ENCODE measurements around the gene SH3D19. TPM values are rescaled to one million over a fixed set of nuclear protein-coding genes. Genes with fewer than 3 reads are reported as not detected.

Gene SH3D19
- total and polyA plus RNA-seq, 8 donors = 52.9 to 114 (median 59.2) TPM

GRCh38 chr4:151361126-151361525 lies 35.7 kb upstream of the SH3D19 start:
- H3K9me3 ChIP-seq = no peaks in the 10 kb centered on the region
- TF ChIP-seq, protein P1, sequence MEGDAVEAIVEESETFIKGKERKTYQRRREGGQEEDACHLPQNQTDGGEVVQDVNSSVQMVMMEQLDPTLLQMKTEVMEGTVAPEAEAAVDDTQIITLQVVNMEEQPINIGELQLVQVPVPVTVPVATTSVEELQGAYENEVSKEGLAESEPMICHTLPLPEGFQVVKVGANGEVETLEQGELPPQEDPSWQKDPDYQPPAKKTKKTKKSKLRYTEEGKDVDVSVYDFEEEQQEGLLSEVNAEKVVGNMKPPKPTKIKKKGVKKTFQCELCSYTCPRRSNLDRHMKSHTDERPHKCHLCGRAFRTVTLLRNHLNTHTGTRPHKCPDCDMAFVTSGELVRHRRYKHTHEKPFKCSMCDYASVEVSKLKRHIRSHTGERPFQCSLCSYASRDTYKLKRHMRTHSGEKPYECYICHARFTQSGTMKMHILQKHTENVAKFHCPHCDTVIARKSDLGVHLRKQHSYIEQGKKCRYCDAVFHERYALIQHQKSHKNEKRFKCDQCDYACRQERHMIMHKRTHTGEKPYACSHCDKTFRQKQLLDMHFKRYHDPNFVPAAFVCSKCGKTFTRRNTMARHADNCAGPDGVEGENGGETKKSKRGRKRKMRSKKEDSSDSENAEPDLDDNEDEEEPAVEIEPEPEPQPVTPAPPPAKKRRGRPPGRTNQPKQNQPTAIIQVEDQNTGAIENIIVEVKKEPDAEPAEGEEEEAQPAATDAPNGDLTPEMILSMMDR (IDR thresholded peaks at IDR 0.05) = no peak
- intact Hi-C loops (cut with DNase I) = no loop called here
- H3K4me3 ChIP-seq = no peak overlapping the region
- no peak overlapping the region for H3K27ac ChIP-seq
- no peak for ATAC-seq
- H3K4me1 ChIP-seq = peaks cover 0 to 3% of the 10 kb centered on the region in 2 donors
- no peaks in the 10 kb centered on the region for H3K36me3 ChIP-seq
- DNase-seq = no peak
- no peaks in the 10 kb centered on the region for H3K27me3 ChIP-seq

GRCh38 chr4:151359576-151359975 lies 34.2 kb upstream of the SH3D19 start:
- no peak overlapping the region for H3K27ac ChIP-seq
- ATAC-seq (no peak), DNase-seq (no peak)
- TF ChIP-seq, protein P1 (IDR thresholded peaks at IDR 0.05) = no peak
- no peaks in the 10 kb centered on the region for H3K9me3 ChIP-seq
- intact Hi-C loops (cut with DNase I) = loop anchor here in 1 of 2 donors (10.0 kb wide), 2 partner anchors 85 to 235 kb away; partner anchors contain the start of gene PRSS48
- H3K4me3 ChIP-seq = no peak overlapping the region
- peaks cover 0 to 3% of the 10 kb centered on the region in 2 donors for H3K4me1 ChIP-seq
- no peaks in the 10 kb centered on the region for H3K36me3 ChIP-seq
- no peaks in the 10 kb centered on the region for H3K27me3 ChIP-seq

DNA sequence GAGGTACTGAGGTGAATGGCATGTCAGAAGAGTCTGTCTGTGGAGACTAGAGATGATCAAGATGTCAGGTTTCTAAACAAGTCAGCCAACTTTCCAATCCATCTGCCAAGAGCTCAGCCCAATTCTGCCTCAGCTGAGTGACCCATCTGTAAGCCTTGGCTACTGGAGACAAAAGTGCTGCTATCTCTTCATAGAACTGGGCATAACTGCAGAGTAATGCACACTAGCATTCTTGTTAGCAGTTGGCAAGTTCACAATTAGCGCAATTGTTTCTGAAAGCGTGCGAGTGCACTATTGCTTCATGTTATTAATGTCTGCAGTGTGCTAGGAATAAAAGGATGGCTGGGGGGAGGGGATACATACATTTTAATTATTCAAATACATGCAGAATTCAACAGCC lies 32.9 kb upstream of the SH3D19 start:
- H3K4me3 ChIP-seq = no peak overlapping the region
- no peak overlapping the region for H3K27ac ChIP-seq
- DNase-seq (no peak), ATAC-seq (no peak)
- TF ChIP-seq, protein P1 (IDR thresholded peaks at IDR 0.05) = no peak
- H3K4me1 ChIP-seq = peaks cover 0 to 3% of the 10 kb centered on the region in 2 donors
- no peaks in the 10 kb centered on the region for H3K9me3 ChIP-seq
- intact Hi-C loops (cut with DNase I) = loop anchor here in 1 of 2 donors (10.0 kb wide), 2 partner anchors 83 to 233 kb away; partner anchors contain the start of gene PRSS48
- no peaks in the 10 kb centered on the region for H3K27me3 ChIP-seq
- no peaks in the 10 kb centered on the region for H3K36me3 ChIP-seq

- H3K4me3 ChIP-seq = no peak overlapping the region
- no peak for ATAC-seq
- H3K27me3 ChIP-seq = no peaks in the 10 kb centered on the region
- no peak for DNase-seq
- no peaks in the 10 kb centered on the region for H3K4me1 ChIP-seq
- H3K27ac ChIP-seq = no peak overlapping the region
- TF ChIP-seq, protein P1 (IDR thresholded peaks at IDR 0.05) = no peak
- intact Hi-C loops (cut with DNase I) = loop anchor here in 1 of 2 donors (10.0 kb wide), 2 partner anchors 82 to 232 kb away; partner anchors contain the start of gene PRSS48
- H3K36me3 ChIP-seq = no peaks in the 10 kb centered on the region
- no peaks in the 10 kb centered on the region for H3K9me3 ChIP-seq
Measured at GRCh38 chr4:151356510-151356909, 31.1 kb upstream of the SH3D19 start.

- intact Hi-C loops (cut with DNase I) = loop anchor here in 1 of 2 donors (10.0 kb wide), 2 partner anchors 80 to 230 kb away; partner anchors contain the start of gene PRSS48
- ATAC-seq = no peak
Measured at GRCh38 chr4:151355155-151355554, 29.8 kb upstream of the SH3D19 start.

More at GRCh38 chr4:151355155-151355554, 29.8 kb upstream of the SH3D19 start:
- no peak overlapping the region for H3K27ac ChIP-seq
- DNase-seq = no peak
- TF ChIP-seq, protein P1 (IDR thresholded peaks at IDR 0.05) = no peak
- H3K4me3 ChIP-seq = no peak overlapping the region
- H3K27me3 ChIP-seq = no peaks in the 10 kb centered on the region
- no peaks in the 10 kb centered on the region for H3K9me3 ChIP-seq
- H3K4me1 ChIP-seq = no peaks in the 10 kb centered on the region
- H3K36me3 ChIP-seq = no peaks in the 10 kb centered on the region
